Naive B cell (primary cell): ENCODE results near the gene RAET1G. TPM values are rescaled to one million over a fixed set of nuclear protein-coding genes. Genes with fewer than 3 reads are reported as not detected.
"Not testable (repeated sequence)": the region's sequence is repeated elsewhere in the genome, so short reads cannot be mapped to it uniquely, and the experiment has no call there.

Experiments used
- ATAC-seq, 2 donors: fragments of 150-1000 bp; cut with Tn5 transposase; 2 replicates each; pipeline ENCODE4 v1.10.0; 2021; ENCODE audit warnings: low read depth in 2 of 2, mild to moderate bottlenecking in 2 of 2, moderate library complexity in 2 of 2
- DNase-seq: peaks from one replicate; pipeline ENCODE4 v3.0.0; 2022
- H3K27ac Mint-ChIP-seq, 6 donors: one replicate each; pipeline ENCODE4 v1.8.0; 2020 to 2022; ENCODE audit warnings: mild to moderate bottlenecking in 6 of 6, mixed read lengths in 6 of 6, moderate library complexity in 5 of 6, inconsistent platforms in 2 of 6
- H3K27me3 Mint-ChIP-seq, 3 donors: one replicate each; pipeline ENCODE4 v1.8.0; 2021 to 2022; ENCODE audit warnings: mixed read lengths in 3 of 3, mild to moderate bottlenecking in 1 of 3
- H3K36me3 Mint-ChIP-seq, 2 donors: one replicate each; pipeline ENCODE4 v1.8.0; 2020 to 2022; ENCODE audit warnings: mixed read lengths in 2 of 2, inconsistent platforms in 1 of 2, mild to moderate bottlenecking in 1 of 2
- H3K4me1 Mint-ChIP-seq, 3 donors: one replicate each; pipeline ENCODE4 v1.8.0; 2020 to 2022; ENCODE audit warnings: mixed read lengths in 3 of 3, inconsistent platforms in 1 of 3, mild to moderate bottlenecking in 1 of 3, moderate library complexity in 1 of 3
- H3K4me3 Mint-ChIP-seq, 8 donors: one replicate each; pipeline ENCODE4 v1.8.0; 2020 to 2022; ENCODE audit warnings: mild to moderate bottlenecking in 8 of 8, mixed read lengths in 8 of 8, moderate library complexity in 8 of 8, inconsistent platforms in 2 of 8
- H3K9me3 Mint-ChIP-seq, 7 donors: one replicate each; pipeline ENCODE4 v1.8.0; 2020 to 2022; ENCODE audit warnings: mixed read lengths in 7 of 7, mild to moderate bottlenecking in 5 of 7, inconsistent platforms in 2 of 7, moderate library complexity in 1 of 7
- polyA plus RNA-seq, 6 donors: library from polyadenylated mRNA; unstranded; fragments of 300-500 nt; fragmentation: Illumina TruSeq; gene quantifications; one replicate each; pipeline ENCODE4 v1.2.3, GENCODE V29; 2021; ENCODE audit warnings: low read depth in 6 of 6

RAET1G gene
- polyA plus RNA-seq, 6 donors from 2014 or later, result not detected

- ATAC-seq (no peak), DNase-seq (no peak)
- H3K4me1 Mint-ChIP-seq, result peaks cover 31 to 38% (median 36%) of the 10 kb centered on the region in 3 donors
- peaks cover 84 to 92% (median 92%) of the 10 kb centered on the region in 3 donors for H3K27me3 Mint-ChIP-seq
- peak overlapping the region in 3 of 6 donors; percentile 57 to 90 (median 85) for H3K27ac Mint-ChIP-seq
- H3K9me3 Mint-ChIP-seq, result peaks cover 0 to 6% (median 0%) of the 10 kb centered on the region in 7 donors
- H3K36me3 Mint-ChIP-seq, result peaks cover 0 to 15% of the 10 kb centered on the region in 2 donors
- peak overlapping the region; percentile 81 to 98 (median 94) for H3K4me3 Mint-ChIP-seq
These were observed 39.7 kb upstream of the RAET1G start for GRCh38 chr6:149962461-149963211.

- peaks cover 0 to 15% of the 10 kb centered on the region in 2 donors for H3K36me3 Mint-ChIP-seq
- DNase-seq (no peak), ATAC-seq (peak; percentile 19 to 21)
- H3K4me3 Mint-ChIP-seq, result peak overlapping the region in 2 of 8 donors; percentile 12 to 65
- peak overlapping the region in 2 of 6 donors; percentile 3 to 63 for H3K27ac Mint-ChIP-seq
- H3K4me1 Mint-ChIP-seq, result peaks cover 31 to 38% (median 36%) of the 10 kb centered on the region in 3 donors
- peaks cover 0 to 6% (median 0%) of the 10 kb centered on the region in 7 donors for H3K9me3 Mint-ChIP-seq
- H3K27me3 Mint-ChIP-seq, result peaks cover 76 to 86% (median 85%) of the 10 kb centered on the region in 3 donors
These were observed 39.0 kb upstream of the RAET1G start for GRCh38 chr6:149961728-149962425.

GRCh38 chr6:149960488-149960887, 37.6 kb upstream of the RAET1G start:
- Mint-ChIP-seq H3K27ac (no peak overlapping the region), H3K9me3 (peaks cover 0 to 7% (median 0%) of the 10 kb centered on the region in 7 donors), H3K36me3 (peaks cover 0 to 14% of the 10 kb centered on the region in 2 donors), H3K27me3 (peaks cover 78 to 89% (median 87%) of the 10 kb centered on the region in 3 donors), H3K4me3 (no peak overlapping the region), H3K4me1 (peaks cover 27 to 32% (median 31%) of the 10 kb centered on the region in 3 donors)
- ATAC-seq (no peak), DNase-seq (no peak)

GRCh38 chr6:149959806-149960205, 36.9 kb upstream of the RAET1G start:
- not testable (repeated sequence) for H3K27ac Mint-ChIP-seq, ATAC-seq, H3K36me3 Mint-ChIP-seq, DNase-seq, H3K9me3 Mint-ChIP-seq
- H3K4me3 Mint-ChIP-seq, result peak overlapping the region in 1 of 8 donors; percentile 38
- peaks cover 78 to 89% (median 87%) of the 10 kb centered on the region in 3 donors for H3K27me3 Mint-ChIP-seq
- H3K4me1 Mint-ChIP-seq, result peaks cover 25 to 31% (median 29%) of the 10 kb centered on the region in 3 donors

- ATAC-seq, H3K36me3 Mint-ChIP-seq, H3K9me3 Mint-ChIP-seq, H3K4me3 Mint-ChIP-seq, DNase-seq, H3K27ac Mint-ChIP-seq: not testable (repeated sequence)
- Mint-ChIP-seq H3K27me3 (peaks cover 67 to 80% (median 72%) of the 10 kb centered on the region in 3 donors), H3K4me1 (peaks cover 14 to 19% (median 15%) of the 10 kb centered on the region in 3 donors)
These were observed 35.2 kb upstream of the RAET1G start for GRCh38 chr6:149958124-149958523.

GRCh38 chr6:149955654-149956317, 32.9 kb upstream of the RAET1G start:
- H3K4me3 Mint-ChIP-seq, result peak overlapping the region in 4 of 8 donors; percentile 16 to 90 (median 73)
- not testable (repeated sequence) for DNase-seq

GRCh38 chr6:149954984-149955653, 32.2 kb upstream of the RAET1G start:
- peaks cover 5 to 14% (median 9%) of the 10 kb centered on the region in 3 donors for H3K4me1 Mint-ChIP-seq
- H3K27ac Mint-ChIP-seq, result peak overlapping the region in 2 of 6 donors; percentile 20 to 26
- peak overlapping the region in 6 of 8 donors; percentile 64 to 90 (median 74) for H3K4me3 Mint-ChIP-seq
- ATAC-seq, H3K36me3 Mint-ChIP-seq, DNase-seq, H3K9me3 Mint-ChIP-seq: not testable (repeated sequence)
- H3K27me3 Mint-ChIP-seq, result peaks cover 71 to 80% (median 72%) of the 10 kb centered on the region in 3 donors

More at GRCh38 chr6:149955654-149956317, 32.9 kb upstream of the RAET1G start:
- not testable (repeated sequence) for H3K27ac Mint-ChIP-seq, ATAC-seq, H3K36me3 Mint-ChIP-seq, H3K9me3 Mint-ChIP-seq
- peaks cover 5 to 14% (median 9%) of the 10 kb centered on the region in 3 donors for H3K4me1 Mint-ChIP-seq
- peaks cover 71 to 80% (median 74%) of the 10 kb centered on the region in 3 donors for H3K27me3 Mint-ChIP-seq

GRCh38 chr6:149954328-149954983, 31.5 kb upstream of the RAET1G start:
- H3K9me3 Mint-ChIP-seq, DNase-seq, H3K27ac Mint-ChIP-seq, H3K36me3 Mint-ChIP-seq: not testable (repeated sequence)
- Mint-ChIP-seq H3K4me3 (peak overlapping the region in 3 of 8 donors; percentile 36 to 90 (median 72)), H3K4me1 (peaks cover 5 to 14% (median 9%) of the 10 kb centered on the region in 3 donors), H3K27me3 (peaks cover 71 to 80% (median 72%) of the 10 kb centered on the region in 3 donors)
- ATAC-seq, result peak; percentile 46 to 64

- H3K4me3 Mint-ChIP-seq, result peak overlapping the region in 1 of 8 donors; percentile 67
- H3K36me3 Mint-ChIP-seq, DNase-seq, H3K9me3 Mint-ChIP-seq: not testable (repeated sequence)
- peak overlapping the region in 1 of 6 donors; percentile 59 for H3K27ac Mint-ChIP-seq
- peaks cover 69 to 78% (median 71%) of the 10 kb centered on the region in 3 donors for H3K27me3 Mint-ChIP-seq
- ATAC-seq, result peak; percentile 80 to 84
- H3K4me1 Mint-ChIP-seq, result peaks cover 5 to 14% (median 9%) of the 10 kb centered on the region in 3 donors
These were observed 31.0 kb upstream of the RAET1G start for GRCh38 chr6:149953934-149954327.

- H3K4me3 Mint-ChIP-seq, result peak overlapping the region in 2 of 8 donors; percentile 36 to 67
- not testable (repeated sequence) for ATAC-seq, H3K27ac Mint-ChIP-seq, H3K9me3 Mint-ChIP-seq, H3K36me3 Mint-ChIP-seq, DNase-seq
- H3K4me1 Mint-ChIP-seq, result peaks cover 5 to 14% (median 9%) of the 10 kb centered on the region in 3 donors
- peaks cover 70 to 76% (median 70%) of the 10 kb centered on the region in 3 donors for H3K27me3 Mint-ChIP-seq
These were observed 30.5 kb upstream of the RAET1G start for GRCh38 chr6:149953390-149953789.

- DNase-seq (no peak), ATAC-seq (no peak)
- H3K9me3 Mint-ChIP-seq, result peaks cover 0 to 3% (median 0%) of the 10 kb centered on the region in 7 donors
- peaks cover 5 to 14% (median 9%) of the 10 kb centered on the region in 3 donors for H3K4me1 Mint-ChIP-seq
- peaks cover 75 to 81% (median 77%) of the 10 kb centered on the region in 3 donors for H3K27me3 Mint-ChIP-seq
- H3K36me3 Mint-ChIP-seq, result no peaks in the 10 kb centered on the region
- H3K27ac Mint-ChIP-seq, result no peak overlapping the region
- H3K4me3 Mint-ChIP-seq, result no peak overlapping the region
These were observed 28.7 kb upstream of the RAET1G start for GRCh38 chr6:149951626-149952025.

- Mint-ChIP-seq H3K27me3 (peaks cover 77 to 81% (median 78%) of the 10 kb centered on the region in 3 donors), H3K27ac (no peak overlapping the region), H3K9me3 (peaks cover 0 to 3% (median 0%) of the 10 kb centered on the region in 7 donors), H3K4me3 (no peak overlapping the region), H3K36me3 (no peaks in the 10 kb centered on the region), H3K4me1 (peaks cover 5 to 14% (median 9%) of the 10 kb centered on the region in 3 donors)
- DNase-seq, result no peak
- no peak for ATAC-seq
These were observed 28.2 kb upstream of the RAET1G start for GRCh38 chr6:149951096-149951495.
